EH (cell line): ENCODE results near the gene DNAJB6.
A peak's percentile ranks its signal among the peaks of the same experiment; 100 is the strongest.
"Not testable (repeated sequence)": the region's sequence is repeated elsewhere in the genome, so short reads cannot be mapped to it uniquely, and the experiment has no call there.

Experiments used
- DNase-seq: peaks from one replicate; pipeline ENCODE4 v3.0.0-alpha.2; 2015; ENCODE audit warnings: low read depth

The DNAJB6 gene

DNA sequence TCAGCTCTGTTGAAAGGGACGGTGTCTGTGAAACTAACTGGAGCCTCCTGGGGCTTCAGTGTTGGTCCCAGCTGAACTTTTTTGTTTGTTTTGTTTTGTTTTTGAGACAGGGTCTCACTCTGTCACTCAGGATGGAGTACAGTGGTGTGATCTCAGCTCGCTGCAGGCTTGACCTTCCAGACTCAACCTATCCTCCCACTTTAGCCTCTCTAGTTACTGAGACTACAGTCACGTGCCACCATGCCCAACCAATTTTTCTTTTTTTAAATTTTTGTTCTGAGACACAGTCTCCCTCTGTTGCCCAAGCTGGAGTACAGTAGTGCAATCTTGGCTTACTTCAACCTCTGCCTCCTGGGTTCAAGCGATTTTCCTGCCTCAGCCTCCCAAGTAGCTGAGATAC lies 13.4 kb upstream of the DNAJB6 start:
- no peak for DNase-seq

DNA sequence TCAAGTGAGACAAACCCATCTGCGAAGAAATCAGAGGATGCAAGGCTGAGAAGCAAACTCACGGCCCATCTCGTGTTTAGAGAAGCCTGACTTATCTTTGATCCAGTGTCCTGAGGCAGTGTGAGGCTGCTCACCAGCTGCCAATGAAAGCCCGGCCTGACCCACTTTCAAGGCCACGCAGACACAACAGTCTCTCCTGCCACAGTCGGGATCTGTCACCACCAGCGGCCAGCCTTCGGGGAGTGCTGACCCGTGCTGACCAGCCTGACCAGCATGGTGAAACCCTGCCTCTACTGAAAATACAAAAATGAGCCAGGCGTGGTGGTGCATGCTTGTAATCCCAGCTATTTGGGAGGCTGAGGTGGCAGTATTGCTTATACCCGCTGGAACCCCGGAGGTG lies 7.4 kb upstream of the DNAJB6 start:
- DNase-seq: no peak

DNA sequence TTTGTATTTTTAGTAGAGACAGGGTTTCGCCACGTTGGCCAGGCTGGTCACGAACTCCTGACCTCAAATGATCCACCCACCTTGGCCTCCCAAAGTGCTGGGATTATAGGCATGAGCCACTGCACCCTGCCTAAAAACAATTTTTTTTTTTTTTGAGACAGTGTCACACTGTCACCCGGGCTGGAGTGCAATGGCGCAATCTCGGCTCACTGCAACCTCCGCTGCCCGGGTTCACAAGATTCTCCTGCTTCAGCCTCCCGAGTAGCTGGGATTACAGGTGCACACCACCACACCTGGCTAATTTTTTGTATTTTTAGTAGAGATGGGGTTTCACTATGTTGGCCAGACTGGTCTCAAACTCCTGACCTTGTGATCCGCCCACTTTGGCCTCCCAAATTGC lies 6.2 kb upstream of the DNAJB6 start:
- DNase-seq: not testable (repeated sequence)

DNA sequence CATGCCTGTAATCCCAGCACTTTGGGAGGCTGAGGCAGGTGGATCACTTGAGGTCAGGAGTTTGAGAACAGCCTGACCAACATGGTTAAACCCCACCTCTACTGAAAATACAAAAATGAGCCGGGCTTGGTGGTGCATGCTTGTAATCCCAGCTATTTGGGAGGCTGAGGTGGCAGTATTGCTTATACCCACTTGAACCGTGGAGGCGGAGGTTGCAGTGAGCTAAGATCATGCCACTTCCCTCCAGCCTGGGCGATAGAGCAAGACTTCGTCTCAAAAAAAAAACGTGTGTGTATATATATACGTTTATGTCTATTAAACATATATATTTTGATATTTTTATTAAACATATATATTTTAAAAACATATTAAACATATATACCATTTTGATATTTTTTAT lies 5.8 kb upstream of the DNAJB6 start:
- not testable (repeated sequence) for DNase-seq

DNA sequence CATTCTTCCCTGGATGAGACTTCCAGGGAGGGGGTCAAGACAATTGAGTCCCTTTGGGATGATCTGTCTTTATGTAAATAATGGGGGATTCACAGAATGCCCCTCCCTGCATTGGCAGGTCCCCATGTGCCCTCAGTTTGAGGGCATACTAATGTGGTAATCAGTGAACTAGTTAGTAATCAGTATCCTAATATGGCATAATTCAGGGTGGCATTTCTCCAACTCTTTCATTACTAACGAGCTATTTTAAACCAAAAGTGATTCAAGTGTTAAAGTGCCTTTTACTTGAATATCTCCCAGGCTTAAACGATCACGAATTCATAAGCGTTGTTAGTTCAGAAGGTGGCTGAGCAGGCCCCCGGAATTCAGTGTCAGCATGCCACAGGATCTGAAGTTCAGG lies 1.6 kb upstream of the DNAJB6 start:
- no peak for DNase-seq

DNA sequence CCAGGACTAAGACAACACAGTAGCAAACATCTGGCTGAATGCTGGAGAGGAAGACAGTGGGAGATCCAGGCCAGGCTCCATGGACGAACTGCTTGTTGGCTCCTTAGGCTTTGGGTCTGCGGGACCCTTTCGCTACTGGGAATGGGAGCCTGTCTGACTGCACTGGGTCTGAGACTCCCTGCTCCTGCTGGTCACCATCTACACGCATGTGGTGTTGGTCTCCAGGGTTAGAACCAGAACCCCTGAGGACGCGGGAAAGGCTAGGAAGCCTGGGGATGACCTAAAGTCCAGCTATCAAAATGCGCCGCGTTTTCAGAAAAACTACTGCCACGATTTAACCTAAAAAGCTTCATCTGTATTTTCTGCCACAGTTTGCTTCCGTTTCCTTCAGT lies 817 bp upstream of the DNAJB6 start:
- DNase-seq: no peak

DNA sequence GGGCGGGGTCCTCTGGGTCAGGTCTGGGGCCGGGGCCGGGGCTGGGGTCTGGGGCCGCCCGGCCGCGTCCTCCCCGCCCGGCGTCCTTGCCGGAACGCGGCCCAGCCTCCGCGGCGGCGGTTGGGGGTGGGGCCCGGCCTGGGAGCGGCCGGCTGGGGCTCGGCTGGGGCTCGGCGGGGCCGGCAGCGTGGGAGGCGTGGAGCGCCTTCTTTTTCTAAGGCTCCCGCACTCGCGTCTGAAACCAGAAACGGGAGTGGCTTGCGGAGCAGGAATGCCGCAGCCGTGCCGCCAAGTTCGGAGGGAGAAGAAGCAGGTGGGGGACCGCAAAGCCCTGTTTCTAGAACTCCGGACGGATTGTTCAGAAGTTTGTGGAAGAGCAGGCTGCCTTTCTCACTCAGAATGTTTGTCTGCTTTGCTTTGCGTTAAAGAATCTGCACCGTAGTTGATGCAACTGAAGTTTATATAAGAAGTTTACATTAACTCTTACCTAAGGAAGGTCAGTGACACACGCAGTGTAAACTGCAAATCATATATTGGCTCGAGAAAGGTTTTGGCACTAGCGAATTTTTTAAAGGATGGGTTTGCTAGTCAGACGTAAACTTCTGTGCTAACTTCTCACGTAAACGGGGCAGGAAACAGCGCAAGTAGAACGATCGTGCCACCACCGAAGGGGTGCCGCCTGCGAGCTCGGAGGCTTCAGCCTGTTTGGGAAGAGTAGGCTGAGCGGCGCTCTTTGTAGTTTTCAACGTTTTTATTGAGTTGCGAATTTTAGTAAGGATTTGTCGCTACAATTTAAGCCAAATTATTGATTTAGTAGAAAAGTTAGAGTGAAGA lies 729 bp downstream of the DNAJB6 start:
- DNase-seq: peak; percentile 66

DNA sequence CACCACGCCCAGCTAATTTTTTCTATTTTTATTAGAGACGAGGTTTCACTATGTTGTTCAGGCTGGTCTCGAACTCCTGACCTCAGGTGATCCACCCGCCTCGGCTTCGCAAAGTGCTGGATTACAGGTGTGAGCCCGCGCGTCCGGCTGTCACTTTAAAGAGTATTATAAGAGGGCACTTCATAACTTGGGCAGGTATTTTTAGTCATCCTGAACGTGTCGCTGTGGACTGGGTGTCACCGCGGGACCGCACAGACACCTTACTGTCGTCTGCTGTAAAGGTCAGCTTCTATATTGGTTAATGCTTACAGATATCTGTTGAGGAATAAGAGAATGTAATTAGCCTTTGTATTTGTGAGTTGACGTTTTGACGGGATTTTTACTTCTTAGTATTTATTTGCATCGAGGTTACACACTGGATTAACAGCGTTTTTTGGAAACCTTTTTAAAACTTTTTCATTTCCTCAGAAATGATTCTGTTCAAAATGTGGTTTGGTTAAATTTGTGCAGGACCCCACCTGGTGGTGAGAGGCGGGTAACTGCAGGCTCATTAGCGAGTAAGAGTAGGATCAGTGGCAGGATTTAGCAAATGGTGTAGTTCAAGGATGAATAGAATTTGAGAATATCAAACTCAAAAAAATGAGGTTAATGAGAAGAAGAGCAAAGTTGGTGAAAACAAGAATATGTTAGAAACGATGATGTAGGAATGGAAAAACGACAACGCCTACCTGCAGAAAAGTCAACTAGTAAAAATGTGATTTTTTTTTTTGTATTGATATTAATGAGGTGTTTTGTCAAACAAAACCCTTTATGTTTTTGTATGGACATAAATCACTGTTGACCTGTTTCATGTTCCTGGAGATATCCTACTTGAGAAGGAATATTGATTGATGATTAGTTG lies 3.2 kb downstream of the DNAJB6 start:
- peak; percentile 75 for DNase-seq

DNA sequence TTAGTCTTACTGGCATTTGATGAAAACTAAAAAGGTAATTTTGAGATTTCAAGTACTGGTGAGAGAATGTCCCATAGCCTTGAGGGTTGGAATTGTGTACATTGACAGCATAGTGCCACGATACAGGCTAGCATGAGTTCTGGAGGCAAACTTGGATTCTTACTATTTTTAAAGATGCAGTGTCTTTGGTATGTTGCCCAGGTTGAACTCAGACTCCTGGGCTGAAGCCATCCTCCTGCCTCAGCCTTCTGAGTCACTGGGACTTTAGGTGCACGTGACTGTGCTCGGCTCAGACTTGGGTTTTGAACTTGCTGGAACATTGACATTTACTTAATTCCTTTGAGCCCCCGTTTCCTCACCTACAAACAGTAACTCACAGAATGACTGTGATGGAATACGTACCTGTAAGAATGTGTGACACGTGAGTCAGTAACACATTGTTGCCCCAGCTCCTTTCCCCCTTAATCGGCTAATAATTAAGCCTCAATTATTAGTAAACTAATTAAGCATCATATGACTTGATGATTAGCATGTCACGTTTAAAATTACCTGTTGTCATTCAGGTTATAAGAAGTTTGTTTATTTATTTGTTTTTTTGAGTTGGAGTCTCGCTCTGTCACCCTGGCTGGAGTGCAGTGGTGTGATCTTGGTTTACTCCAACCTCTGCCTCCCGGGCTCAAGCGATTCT lies 10.6 kb downstream of the DNAJB6 start:
- DNase-seq: peak; percentile 86

DNA sequence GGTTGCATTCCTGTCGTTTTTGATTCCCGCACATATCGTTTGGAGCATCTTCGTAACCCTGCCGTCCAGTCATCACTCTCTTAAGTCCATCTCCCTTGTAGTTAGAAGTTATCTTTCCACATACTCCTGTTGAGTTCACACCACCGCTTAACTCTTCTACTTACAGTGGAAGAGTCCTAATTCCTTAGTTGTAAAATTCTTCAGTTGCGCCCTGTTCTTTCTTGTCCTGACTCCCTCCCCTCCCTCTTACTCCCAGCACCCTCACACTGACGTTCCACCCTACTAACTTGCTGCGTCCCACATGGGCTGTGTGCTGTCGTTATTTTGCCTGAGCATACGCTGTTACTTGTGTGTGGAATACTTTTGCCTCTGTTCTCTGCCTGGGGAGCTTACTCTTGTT lies 11.7 kb downstream of the DNAJB6 start:
- no peak for DNase-seq

DNA sequence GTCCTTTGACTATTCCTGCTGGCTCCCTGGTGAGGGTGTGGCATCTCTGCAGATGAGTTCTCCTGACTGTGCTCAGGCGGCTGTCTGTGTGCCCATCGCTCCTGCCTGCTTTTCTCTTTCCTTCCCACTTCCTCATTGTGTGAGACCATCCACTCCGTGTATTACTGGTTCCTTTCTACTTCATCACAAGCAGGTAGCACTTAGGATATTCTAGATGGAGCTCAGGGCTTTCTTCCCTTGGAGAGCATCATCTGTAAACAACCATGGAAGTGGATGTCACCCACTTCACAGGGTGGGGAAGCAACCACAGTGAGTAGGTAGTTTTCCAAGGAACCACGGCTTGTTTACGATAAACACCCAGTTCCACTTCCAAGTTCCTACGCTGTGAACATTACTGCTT lies 15.7 kb downstream of the DNAJB6 start:
- no peak for DNase-seq

DNA sequence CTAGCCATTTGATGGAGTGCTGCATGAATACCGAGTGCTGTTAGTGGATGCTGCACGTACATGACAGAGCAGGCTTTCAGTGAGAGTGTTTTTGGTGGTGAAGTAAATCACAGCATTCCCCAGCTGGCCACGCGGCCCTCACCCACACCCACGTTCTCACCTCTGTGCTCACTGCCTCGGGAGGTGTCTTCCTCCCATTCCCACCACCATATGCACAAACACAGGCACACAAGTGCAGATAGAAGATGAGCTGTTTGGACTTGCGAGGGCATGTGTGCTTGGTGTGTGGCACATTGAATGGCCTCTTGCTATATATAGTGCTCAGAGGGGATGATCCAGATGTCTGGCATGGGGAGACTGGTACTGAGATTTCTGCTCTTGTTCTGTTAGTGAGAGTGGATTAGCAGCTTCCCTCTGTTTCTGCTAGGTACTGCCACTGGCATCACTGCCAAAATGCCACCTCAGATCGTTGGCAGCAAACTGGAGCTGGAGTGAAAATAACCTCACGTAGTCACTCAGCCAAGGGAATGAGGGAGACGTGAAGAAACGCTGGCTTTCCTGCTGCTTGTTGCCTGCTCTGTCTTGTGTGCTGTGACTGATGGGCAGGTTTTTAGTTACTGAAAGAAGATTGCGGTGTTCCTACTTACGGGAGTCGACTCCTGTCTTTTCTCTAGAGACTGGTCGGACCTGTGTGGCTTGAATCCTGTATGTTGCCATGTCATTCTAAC lies 19.1 kb downstream of the DNAJB6 start:
- peak; percentile 32 for DNase-seq

DNA sequence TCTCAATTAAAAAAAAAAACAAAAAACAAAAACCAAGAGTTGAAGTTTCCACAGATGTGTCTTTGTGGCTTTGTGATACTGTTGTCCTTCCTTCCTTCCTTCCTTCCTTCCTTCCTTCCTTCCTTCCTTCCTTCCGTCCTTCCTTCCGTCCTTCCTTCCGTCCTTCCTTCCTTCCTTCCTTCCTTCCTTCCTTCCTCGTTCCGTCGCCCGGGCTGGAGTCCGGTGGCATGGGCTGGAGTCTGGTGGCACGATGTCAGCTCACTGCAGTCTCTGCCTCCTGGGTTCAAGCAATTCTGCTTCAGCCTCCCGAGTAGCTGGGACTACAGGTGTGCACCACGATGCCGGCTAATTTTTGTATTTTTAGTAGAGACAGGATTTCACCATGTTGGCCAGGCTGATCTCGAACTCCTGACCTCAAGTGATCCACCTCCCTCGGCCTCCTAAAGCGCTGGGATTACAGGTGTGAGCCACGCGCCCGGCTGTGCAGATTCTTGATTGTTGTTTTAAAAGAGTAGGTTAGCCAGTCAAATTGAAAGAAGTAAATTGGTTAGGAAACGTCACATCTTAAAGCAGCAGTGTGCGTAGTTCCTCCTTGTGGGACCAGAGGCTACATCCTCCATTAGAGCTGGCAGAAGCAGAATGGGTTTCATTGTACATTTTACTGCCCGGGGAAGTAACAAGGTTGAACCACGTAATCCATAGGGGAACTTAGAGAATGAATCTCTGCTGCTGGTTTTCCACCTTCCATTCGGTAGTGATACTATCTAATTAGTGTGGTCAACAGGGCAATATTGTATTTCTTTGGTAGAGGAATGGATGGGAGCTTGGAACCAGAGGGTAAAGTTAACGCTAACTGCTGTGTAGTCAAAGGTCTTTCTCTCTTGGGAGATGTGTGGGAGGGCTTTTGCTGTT lies 20.6 kb downstream of the DNAJB6 start:
- DNase-seq: no peak

DNA sequence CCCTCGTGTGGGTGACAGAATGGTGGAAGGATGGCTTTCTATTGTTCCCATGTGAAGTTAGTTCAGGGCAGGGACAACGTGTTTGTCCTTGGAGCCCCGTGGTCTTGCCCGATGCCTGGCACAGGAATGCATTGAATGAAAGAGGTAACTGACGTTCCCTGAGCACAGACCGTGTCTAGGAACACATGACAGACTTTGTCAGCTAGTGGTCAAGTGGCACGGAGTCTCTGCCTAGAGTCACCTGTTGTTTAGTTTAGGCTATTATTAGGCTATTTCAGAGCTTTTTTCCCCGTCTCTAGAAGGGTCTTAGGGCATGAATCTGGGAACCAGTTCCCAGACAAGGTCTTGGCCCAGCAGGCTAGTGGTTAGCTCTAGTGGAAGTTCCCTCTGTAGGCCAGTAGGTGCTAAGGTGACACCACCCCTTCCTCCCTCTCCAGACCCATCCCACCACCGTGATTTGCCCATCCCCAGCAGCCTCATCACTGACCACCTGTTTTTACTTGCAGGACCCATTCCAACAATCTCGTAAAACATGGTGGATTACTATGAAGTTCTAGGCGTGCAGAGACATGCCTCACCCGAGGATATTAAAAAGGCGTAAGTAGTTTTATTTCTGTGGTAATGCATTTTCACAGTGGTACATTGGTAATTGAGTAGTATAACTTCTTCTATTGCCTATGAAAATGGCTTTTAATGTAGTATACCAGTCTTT lies 21.4 kb downstream of the DNAJB6 start:
- DNase-seq: no peak

DNA sequence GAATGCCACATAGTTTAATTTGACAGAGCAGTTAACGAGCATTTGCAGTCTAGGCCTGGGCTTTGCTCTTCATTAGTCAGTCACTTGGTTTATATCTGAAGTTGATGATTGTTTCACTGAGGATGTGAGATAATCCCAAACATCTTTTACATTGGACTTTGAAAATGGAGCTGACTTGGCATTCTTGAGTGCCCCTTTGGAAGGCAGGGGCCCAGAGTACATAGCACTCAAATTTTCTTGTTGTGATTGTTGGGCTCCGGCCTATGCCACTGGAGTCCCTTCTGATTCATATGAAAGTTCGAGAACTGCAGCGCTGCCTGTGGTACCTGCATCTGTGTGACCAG lies 21.9 kb downstream of the DNAJB6 start:
- DNase-seq: no peak

DNA sequence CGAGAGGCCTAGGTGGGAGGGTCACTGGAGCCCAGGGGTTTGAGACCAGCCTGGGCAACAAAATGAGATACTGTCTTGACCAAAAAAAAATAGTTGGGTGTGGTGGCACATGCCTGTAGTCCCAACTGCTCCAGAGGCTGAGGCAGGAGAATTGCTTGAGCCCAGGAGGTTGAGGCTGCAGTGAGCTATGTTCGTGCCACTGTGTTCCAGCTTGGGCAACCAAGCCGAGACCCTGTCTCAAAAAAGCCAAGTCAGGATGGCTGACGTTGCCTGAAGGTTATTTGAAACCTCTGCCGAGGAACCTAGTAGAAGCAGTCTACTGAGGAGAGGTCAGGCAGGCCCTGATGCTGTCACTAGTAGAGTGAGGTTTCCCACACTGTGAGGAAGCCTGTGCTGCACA lies 22.8 kb downstream of the DNAJB6 start:
- no peak for DNase-seq

DNA sequence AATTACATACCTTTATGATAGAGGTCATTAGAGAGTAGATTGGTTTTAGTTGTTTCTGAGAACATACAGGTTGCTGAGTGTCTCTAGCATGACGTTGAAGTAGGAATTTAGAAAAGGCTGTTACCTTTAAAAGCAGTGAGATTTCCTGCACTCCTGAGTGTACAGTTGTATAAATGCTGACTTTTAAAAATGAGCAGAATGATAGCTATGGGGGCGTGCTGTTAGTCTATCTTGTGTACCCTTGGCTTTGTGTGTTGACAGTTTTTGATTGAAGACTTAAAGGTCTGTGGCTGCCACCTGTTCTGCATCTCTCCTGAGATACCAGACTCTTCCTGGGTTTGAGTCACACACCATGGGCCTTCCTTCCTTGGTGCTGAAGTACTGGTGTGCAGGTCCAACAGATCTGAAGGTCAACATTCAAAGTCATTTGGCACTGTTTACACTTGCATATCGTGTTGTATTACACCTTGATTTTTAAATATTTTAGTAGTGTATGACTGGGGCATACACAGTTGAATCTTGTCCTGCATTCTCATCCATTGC lies 23.8 kb downstream of the DNAJB6 start:
- DNase-seq: no peak

DNA sequence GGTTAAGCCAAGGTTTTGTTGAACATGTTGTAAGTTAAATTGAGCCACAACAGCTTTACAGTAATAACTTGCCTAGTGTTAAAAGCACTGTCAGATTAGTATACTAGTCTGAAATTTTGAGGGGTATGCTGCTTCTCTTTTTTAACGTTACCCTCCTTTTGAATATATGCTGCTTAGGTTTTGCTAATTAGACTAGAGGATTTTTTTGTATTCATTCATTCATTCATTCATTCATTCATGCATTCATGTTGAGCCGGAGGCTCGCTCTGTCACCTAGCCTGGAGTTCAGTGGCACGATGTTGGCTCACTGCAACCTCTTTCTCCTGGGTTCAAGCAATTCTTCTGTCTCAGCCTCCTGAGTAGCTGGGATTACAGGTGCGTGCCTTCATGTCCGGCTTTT lies 24.7 kb downstream of the DNAJB6 start:
- DNase-seq: no peak

DNA sequence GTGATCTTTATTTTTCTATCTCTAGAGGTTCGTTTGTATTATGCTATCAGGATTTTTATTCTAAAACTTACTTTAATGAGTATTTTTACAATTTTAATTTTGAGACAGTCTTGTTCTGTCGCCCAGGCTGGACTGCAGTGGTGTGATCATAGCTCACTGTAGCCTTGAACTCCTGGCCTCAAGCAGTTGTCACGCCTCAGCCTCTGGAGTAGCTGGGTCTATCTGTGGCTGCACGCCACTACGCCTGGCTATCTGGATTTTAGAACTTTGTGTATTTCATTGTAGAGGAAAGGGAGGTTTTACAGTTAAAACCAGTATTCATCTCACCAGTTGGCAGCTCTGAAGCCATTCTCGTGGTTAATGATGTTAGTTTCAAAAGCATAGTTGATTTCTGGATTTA lies 25.9 kb downstream of the DNAJB6 start:
- no peak for DNase-seq

DNA sequence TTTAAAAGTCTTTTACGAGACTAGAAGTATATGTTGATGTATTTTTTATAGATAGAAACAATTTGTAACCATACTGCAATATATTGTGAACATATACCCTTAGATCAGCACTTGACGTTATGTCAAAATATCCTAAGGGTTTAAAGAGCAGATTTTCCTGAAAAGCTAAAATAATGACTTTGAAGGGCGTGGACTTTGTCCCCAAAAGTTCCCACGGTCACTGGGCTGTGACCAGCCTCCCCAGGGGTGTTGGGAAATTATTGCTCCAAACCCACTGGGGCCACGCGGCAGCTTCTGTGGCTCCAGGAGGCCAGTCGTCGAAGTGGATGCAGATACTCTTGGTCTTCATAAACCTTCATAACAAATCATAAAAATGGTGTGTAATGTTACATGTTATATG lies 29.9 kb downstream of the DNAJB6 start:
- DNase-seq: no peak
